K562 (cell line): ENCODE data around the gene NFIC. TPM values are rescaled to one million over a fixed set of nuclear protein-coding genes. Genes with fewer than 3 reads are reported as not detected.

ENCODE experiments used
- CSDE1 ChIP-seq, 2 experiments: fragments of 450-650 bp; IDR thresholded peaks; 2 replicates each; pipeline ENCODE4 v1.6.1; 2016; ENCODE audit warnings: mild to moderate bottlenecking in 1 of 2
- DLX4 ChIP-seq: fragments of 250-450 bp; sonication (Bioruptor Pico); IDR thresholded peaks from 2 replicates; pipeline ENCODE4 v1.6.1; 2021; ENCODE audit warnings: mild to moderate bottlenecking
- ELF1 ChIP-seq: fragments of 200-800 bp; sonication (Bioruptor generic); IDR thresholded peaks from 2 replicates; pipeline ENCODE4 v1.6.1; 2016; ENCODE audit warnings: missing genetic modification characterization, missing compliant biosample characterization
- TCF3 ChIP-seq: sonication (generic); formaldehyde crosslinking; IDR thresholded peaks from 2 replicates; pipeline ENCODE4 v1.4.0; 2020; ENCODE audit warnings: mild to moderate bottlenecking, missing genetic modification reagents
- TRIM25 ChIP-seq: fragments of 450-650 bp; IDR thresholded peaks from 2 replicates; pipeline ENCODE4 v1.7.0; 2016; ENCODE audit warnings: borderline replicate concordance
- ZC3H4 ChIP-seq: sonication (generic); formaldehyde crosslinking; IDR thresholded peaks from 2 replicates; pipeline ENCODE4 v1.9.0; 2021; ENCODE audit warnings: missing genetic modification reagents, borderline replicate concordance
- ZNF785 ChIP-seq: fragments of 250-450 bp; sonication (Bioruptor Pico); IDR thresholded peaks from 2 replicates; pipeline ENCODE4 v1.4.0; 2020; ENCODE audit warnings: mild to moderate bottlenecking
- polyA plus RNA-seq, 8 experiments: library from polyadenylated mRNA; depleted of rRNA in 4 of 8; stranded (reverse) in 5 of 8; unstranded in 3 of 8; fragments of >200 nt; fragmentation: Nextera tagmentation in 2 of 8; fragmentation: Illumina TruSeq in 1 of 8; extraction: Ambion mirVana in 2 of 8; extraction: Trizol in 1 of 8; gene quantifications; 2 replicates each; pipeline versions ENCODE4 v1.2.1 to v1.2.3, GENCODE V29; 2011 to 2014; ENCODE audit warnings: inconsistent platforms in 1 of 8, missing spikeins in 1 of 8
- total RNA-seq, 7 experiments: library from RNA; depleted of rRNA in 6 of 7; stranded (reverse); fragments of >200 nt in 6 of 7; fragmentation: Illumina TruSeq in 2 of 7; extraction: Trizol in 2 of 7; gene quantifications; 2 replicates each; pipeline versions ENCODE4 v1.2.1 to v1.2.3, GENCODE V29; 2011 to 2021; ENCODE audit warnings: low replicate concordance in 1 of 7
- TF ChIP-seq, protein P1 (sequence below): fragments of 250-450 bp; sonication (Bioruptor Pico); IDR thresholded peaks from 2 replicates; pipeline ENCODE4 v1.4.0; 2020
- TF ChIP-seq, protein P2 (sequence below), 2 experiments: fragments of 200-800 bp in 1 of 2; sonication (Bioruptor generic) in 1 of 2; sonication (generic) in 1 of 2; formaldehyde crosslinking in 1 of 2; IDR thresholded peaks in 1 of 2; conservative IDR thresholded peaks in 1 of 2; 2 replicates each; pipeline versions ENCODE4 v1.5.0 to v1.6.1; 2016 to 2020; ENCODE audit warnings: missing compliant biosample characterization in 1 of 2, missing genetic modification characterization in 1 of 2, missing genetic modification reagents in 1 of 2
- TF ChIP-seq, protein P3 (sequence below): fragments of 250-450 bp; sonication (Bioruptor Pico); IDR thresholded peaks from 2 replicates; pipeline ENCODE4 v1.9.0; 2021; ENCODE audit warnings: mild to moderate bottlenecking
- TF ChIP-seq, protein P4 (sequence below): IDR thresholded peaks from 2 replicates; pipeline ENCODE4 v1.6.1; 2012; ENCODE audit warnings: low read depth, low read length, improper control_type of control experiment, borderline replicate concordance

Gene NFIC
- total and polyA plus RNA-seq, 9 of the 15 experiments (the other 6 are each of a cell fraction or from before 2014, with no cell fraction given): 0.71 to 62.1 (median 6.9) TPM

DNA sequence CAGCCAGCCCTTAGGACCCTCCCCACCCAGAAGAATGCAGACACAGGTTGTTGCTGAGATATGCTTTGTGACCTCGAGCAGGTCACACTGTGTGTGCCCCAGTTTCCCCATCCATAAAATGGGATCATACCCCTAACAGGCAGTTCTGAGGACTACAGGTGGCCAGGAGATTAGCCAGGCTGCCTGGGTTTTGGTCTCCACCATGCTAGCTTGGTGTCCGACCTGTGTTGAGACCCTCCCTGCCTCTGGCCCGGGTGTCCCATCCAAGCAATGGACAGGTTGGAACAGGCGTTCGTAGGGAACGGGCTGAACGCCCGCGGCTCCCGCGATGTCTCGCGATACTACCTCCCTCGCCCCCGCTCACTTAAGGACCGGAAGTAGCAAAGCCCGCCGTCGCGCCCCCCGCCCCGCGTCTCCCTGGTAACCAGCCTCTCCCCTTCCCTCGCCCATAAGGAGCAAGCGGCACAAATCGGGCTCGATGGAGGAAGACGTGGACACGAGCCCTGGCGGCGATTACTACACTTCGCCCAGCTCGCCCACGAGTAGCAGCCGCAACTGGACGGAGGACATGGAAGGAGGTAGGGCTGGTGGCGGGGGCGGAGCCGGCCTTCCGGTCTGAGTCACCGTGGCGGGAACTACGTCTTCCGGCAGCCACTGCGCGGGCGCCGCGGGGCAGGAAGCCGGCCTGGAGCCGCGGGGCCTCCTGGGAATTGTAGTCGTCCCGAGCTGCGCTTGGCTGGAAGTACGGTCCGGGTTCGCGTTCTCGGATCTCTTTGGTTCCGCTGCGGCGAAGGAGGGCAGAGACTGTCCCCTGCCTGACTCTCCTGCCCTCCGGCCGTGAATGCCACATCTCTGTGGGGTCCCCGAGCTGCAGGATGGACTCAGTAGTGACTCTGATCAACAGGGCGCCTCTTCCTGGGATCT, 68.5 kb downstream of the NFIC start (continued):
- TF ChIP-seq ZNF785 (no peak), TRIM25 (no peak), ZC3H4 (CRISPR knock-in tag) (no peak; the same call in 1 of the 2 replicates), CSDE1 (IDR thresholded peaks at IDR 0.05) (no peak), TCF3 (CRISPR knock-in tag) (no peak), ELF1 (tag) (peak; percentile 95; the same call in 1 of the 2 replicates), DLX4 (CRISPR knock-in tag) (no peak)
- TF ChIP-seq, protein P1, sequence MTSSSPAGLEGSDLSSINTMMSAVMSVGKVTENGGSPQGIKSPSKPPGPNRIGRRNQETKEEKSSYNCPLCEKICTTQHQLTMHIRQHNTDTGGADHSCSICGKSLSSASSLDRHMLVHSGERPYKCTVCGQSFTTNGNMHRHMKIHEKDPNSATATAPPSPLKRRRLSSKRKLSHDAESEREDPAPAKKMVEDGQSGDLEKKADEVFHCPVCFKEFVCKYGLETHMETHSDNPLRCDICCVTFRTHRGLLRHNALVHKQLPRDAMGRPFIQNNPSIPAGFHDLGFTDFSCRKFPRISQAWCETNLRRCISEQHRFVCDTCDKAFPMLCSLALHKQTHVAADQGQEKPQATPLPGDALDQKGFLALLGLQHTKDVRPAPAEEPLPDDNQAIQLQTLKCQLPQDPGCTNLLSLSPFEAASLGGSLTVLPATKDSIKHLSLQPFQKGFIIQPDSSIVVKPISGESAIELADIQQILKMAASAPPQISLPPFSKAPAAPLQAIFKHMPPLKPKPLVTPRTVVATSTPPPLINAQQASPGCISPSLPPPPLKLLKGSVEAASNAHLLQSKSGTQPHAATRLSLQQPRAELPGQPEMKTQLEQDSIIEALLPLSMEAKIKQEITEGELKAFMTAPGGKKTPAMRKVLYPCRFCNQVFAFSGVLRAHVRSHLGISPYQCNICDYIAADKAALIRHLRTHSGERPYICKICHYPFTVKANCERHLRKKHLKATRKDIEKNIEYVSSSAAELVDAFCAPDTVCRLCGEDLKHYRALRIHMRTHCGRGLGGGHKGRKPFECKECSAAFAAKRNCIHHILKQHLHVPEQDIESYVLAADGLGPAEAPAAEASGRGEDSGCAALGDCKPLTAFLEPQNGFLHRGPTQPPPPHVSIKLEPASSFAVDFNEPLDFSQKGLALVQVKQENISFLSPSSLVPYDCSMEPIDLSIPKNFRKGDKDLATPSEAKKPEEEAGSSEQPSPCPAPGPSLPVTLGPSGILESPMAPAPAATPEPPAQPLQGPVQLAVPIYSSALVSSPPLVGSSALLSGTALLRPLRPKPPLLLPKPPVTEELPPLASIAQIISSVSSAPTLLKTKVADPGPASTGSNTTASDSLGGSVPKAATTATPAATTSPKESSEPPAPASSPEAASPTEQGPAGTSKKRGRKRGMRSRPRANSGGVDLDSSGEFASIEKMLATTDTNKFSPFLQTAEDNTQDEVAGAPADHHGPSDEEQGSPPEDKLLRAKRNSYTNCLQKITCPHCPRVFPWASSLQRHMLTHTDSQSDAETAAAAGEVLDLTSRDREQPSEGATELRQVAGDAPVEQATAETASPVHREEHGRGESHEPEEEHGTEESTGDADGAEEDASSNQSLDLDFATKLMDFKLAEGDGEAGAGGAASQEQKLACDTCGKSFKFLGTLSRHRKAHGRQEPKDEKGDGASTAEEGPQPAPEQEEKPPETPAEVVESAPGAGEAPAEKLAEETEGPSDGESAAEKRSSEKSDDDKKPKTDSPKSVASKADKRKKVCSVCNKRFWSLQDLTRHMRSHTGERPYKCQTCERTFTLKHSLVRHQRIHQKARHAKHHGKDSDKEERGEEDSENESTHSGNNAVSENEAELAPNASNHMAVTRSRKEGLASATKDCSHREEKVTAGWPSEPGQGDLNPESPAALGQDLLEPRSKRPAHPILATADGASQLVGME (CRISPR knock-in tag): peak; percentile 65; the same call in 1 of the 2 replicates
- TF ChIP-seq, protein P2, sequence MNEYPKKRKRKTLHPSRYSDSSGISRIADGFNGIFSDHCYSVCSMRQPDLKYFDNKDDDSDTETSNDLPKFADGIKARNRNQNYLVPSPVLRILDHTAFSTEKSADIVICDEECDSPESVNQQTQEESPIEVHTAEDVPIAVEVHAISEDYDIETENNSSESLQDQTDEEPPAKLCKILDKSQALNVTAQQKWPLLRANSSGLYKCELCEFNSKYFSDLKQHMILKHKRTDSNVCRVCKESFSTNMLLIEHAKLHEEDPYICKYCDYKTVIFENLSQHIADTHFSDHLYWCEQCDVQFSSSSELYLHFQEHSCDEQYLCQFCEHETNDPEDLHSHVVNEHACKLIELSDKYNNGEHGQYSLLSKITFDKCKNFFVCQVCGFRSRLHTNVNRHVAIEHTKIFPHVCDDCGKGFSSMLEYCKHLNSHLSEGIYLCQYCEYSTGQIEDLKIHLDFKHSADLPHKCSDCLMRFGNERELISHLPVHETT (CRISPR knock-in tag; conservative IDR thresholded peaks at IDR 0.05 in 1 of 2, IDR thresholded peaks at IDR 0.05 in 1 of 2): 0 out of 4 replicates have a peak, but pooled peaks of 1 of the 2 experiments have one; percentile 75
- TF ChIP-seq, protein P3, sequence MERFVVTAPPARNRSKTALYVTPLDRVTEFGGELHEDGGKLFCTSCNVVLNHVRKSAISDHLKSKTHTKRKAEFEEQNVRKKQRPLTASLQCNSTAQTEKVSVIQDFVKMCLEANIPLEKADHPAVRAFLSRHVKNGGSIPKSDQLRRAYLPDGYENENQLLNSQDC (CRISPR knock-in tag): no peak
- TF ChIP-seq, protein P4, sequence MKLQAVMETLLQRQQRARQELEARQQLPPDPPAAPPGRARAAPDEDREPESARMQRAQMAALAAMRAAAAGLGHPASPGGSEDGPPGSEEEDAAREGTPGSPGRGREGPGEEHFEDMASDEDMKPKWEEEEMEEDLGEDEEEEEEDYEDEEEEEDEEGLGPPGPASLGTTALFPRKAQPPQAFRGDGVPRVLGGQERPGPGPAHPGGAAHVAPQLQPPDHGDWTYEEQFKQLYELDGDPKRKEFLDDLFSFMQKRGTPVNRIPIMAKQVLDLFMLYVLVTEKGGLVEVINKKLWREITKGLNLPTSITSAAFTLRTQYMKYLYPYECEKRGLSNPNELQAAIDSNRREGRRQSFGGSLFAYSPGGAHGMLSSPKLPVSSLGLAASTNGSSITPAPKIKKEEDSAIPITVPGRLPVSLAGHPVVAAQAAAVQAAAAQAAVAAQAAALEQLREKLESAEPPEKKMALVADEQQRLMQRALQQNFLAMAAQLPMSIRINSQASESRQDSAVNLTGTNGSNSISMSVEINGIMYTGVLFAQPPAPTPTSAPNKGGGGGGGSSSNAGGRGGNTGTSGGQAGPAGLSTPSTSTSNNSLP: no peak
